Suprapubic skin (tissue), 4 donors: Measurements from ENCODE around the gene ERC2.

Experiments
- POLR2A ChIP-seq, 2 donors: fragments of 450-650 bp; IDR thresholded peaks; one replicate each; pipeline ENCODE4 v1.6.1; 2017; ENCODE audit warnings: antibody characterized with exemption in 2 of 2, mild to moderate bottlenecking in 2 of 2, moderate library complexity in 2 of 2
- POLR2AphosphoS5 ChIP-seq, 3 donors: sonication (generic); formaldehyde crosslinking; IDR thresholded peaks; one replicate each; pipeline ENCODE4 v1.6.1; 2017; ENCODE audit warnings: antibody characterized with exemption in 3 of 3
- TF ChIP-seq, protein P1 (sequence below), 2 donors: fragments of 200-600 bp in 1 of 2; fragments of 450-650 bp in 1 of 2; sonication (generic) in 1 of 2; IDR thresholded peaks; one replicate each; pipeline ENCODE4 v1.5.1; 2016 to 2019; ENCODE audit warnings: antibody characterized with exemption in 2 of 2, mild to moderate bottlenecking in 1 of 2, moderate library complexity in 1 of 2

DNA sequence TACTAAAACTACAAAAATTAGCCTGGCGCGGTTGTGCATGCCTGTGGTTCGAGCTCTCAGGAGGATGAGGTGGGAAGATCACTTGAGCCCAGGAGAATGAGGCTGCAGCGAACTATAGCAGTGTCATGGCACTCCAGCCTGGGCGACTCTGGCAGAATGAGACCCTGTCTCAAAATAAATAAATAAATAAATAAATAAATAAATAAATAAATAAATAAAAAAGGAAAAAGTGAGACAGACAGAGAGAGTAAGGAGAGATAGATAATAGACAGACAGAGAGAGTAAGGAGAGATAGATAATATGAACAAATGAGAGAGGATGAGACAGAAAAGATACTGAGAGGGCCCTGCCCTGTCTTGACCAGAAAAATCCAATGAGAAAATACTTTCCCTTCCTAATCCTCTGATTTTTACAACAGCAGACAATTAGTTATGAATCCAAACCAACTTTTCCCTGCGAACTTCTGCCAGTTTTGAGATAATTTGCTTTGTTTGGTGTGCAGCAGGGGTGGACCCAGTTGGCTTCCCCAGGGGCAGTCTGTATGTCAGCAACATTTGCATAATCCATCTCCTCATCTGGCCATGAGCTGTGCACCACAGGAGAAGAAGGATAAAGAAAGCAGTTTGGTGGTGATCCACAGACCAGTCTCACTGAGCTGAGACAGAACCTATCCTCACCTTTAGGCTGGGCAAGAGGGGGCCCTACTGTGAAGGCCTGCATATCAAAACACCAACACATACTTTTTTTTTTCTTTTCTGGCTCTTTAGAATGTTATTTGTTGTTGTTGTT, 692.7 kb downstream of the ERC2 start:
- no peak for TF ChIP-seq POLR2A (IDR thresholded peaks at IDR 0.05)
- TF ChIP-seq, protein P1, sequence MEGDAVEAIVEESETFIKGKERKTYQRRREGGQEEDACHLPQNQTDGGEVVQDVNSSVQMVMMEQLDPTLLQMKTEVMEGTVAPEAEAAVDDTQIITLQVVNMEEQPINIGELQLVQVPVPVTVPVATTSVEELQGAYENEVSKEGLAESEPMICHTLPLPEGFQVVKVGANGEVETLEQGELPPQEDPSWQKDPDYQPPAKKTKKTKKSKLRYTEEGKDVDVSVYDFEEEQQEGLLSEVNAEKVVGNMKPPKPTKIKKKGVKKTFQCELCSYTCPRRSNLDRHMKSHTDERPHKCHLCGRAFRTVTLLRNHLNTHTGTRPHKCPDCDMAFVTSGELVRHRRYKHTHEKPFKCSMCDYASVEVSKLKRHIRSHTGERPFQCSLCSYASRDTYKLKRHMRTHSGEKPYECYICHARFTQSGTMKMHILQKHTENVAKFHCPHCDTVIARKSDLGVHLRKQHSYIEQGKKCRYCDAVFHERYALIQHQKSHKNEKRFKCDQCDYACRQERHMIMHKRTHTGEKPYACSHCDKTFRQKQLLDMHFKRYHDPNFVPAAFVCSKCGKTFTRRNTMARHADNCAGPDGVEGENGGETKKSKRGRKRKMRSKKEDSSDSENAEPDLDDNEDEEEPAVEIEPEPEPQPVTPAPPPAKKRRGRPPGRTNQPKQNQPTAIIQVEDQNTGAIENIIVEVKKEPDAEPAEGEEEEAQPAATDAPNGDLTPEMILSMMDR (IDR thresholded peaks at IDR 0.05), result no peak
- TF ChIP-seq POLR2AphosphoS5 (IDR thresholded peaks at IDR 0.05), result no peak
